Suprapubic skin (tissue), 4 donors: ENCODE results near the gene RTCA. TPM values are rescaled to one million over a fixed set of nuclear protein-coding genes. Genes with fewer than 3 reads are reported as not detected.

Experiments
- DNase-seq, 2 donors: peaks; one replicate each; pipeline ENCODE4 v3.0.0-alpha.2; 2019; ENCODE audit warnings: low spot score in 2 of 2
- H3K27ac ChIP-seq: fragments of 200-600 bp; sonication (generic); one replicate; pipeline ENCODE4 v1.5.1; 2019
- H3K27me3 ChIP-seq: fragments of 200-600 bp; sonication (generic); one replicate; pipeline ENCODE4 v1.5.1; 2019
- H3K36me3 ChIP-seq: fragments of 200-600 bp; sonication (generic); one replicate; pipeline ENCODE4 v1.5.1; 2019
- H3K4me1 ChIP-seq: fragments of 200-600 bp; sonication (generic); one replicate; pipeline ENCODE4 v1.5.1; 2019
- H3K4me3 ChIP-seq: fragments of 200-600 bp; sonication (generic); one replicate; pipeline ENCODE4 v1.5.1; 2019; ENCODE audit warnings: mild to moderate bottlenecking
- H3K9me3 ChIP-seq: fragments of 200-600 bp; sonication (generic); one replicate; pipeline ENCODE4 v1.5.1; 2019
- EP300 ChIP-seq: sonication (generic); formaldehyde crosslinking; IDR thresholded peaks from one replicate; pipeline ENCODE4 v1.6.1; 2017; ENCODE audit warnings: antibody characterized with exemption
- POLR2A ChIP-seq, 2 donors: fragments of 450-650 bp; IDR thresholded peaks; one replicate each; pipeline ENCODE4 v1.6.1; 2017; ENCODE audit warnings: antibody characterized with exemption in 2 of 2, mild to moderate bottlenecking in 2 of 2, moderate library complexity in 2 of 2
- POLR2AphosphoS5 ChIP-seq, 3 donors: sonication (generic); formaldehyde crosslinking; IDR thresholded peaks; one replicate each; pipeline ENCODE4 v1.6.1; 2017; ENCODE audit warnings: antibody characterized with exemption in 3 of 3
- WGBS: methylation state at CpG from one replicate; pipeline ENCODE4 v1.1.5; 2018; 5-methylcytosine and 5-hydroxymethylcytosine counted together
- total RNA-seq, 4 donors: library from RNA; depleted of rRNA; stranded (reverse); fragments of >200 nt; gene quantifications; one replicate each; pipeline ENCODE4 v1.1.0, GENCODE V29; 2016
- TF ChIP-seq, protein P1 (sequence below), 2 donors: fragments of 200-600 bp in 1 of 2; fragments of 450-650 bp in 1 of 2; sonication (generic) in 1 of 2; IDR thresholded peaks; one replicate each; pipeline ENCODE4 v1.5.1; 2016 to 2019; ENCODE audit warnings: antibody characterized with exemption in 2 of 2, mild to moderate bottlenecking in 1 of 2, moderate library complexity in 1 of 2

RTCA gene
- total RNA-seq, 4 donors from 2014 or later = 8.4 to 21.6 (median 14.5) TPM

DNA sequence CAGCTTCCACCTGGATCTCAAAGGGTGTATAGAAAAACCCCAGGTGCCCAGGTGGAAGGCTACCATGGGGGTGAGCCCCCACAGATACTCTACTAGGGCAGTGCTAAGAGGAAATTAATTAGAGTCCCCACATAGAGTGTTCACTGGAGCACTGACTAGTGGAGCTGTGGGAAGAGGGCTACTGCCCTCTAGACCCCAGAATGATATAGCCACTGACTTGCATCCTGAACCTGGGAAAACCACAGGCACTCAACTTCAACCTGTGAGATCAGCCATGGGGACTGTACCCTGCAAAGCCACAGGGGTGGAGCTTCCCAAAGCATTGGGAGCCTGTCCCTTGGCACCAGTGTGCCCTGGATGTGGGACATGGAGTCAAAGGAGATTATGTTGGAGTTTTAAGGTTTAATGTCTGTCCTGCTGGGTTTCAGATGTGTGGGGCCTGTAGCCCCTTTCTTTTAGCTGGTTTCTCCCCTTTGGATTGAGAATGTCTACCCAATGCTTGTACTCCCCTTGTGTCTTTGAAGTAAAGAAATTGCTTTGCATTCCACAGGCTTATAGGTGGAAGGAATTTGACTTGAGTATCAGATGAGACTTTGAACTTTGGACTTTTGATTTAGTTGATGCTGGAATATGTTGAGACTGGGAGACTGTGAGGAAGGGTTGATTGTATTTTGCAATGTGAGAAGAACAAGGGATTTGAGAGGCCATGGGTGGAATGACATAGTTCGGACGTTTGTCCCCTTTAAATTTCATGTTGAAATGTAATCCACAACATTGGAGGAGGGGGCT, 54.5 kb downstream of the RTCA start:
- Histone ChIP-seq H3K4me1 (no peaks in the 10 kb centered on the region), H3K9me3 (no peaks in the 10 kb centered on the region), H3K27me3 (no peaks in the 10 kb centered on the region), H3K36me3 (no peaks in the 10 kb centered on the region), H3K4me3 (no peak overlapping the region), H3K27ac (no peak overlapping the region)
- WGBS = 87% methylated on average over 2 of the region's 2 CpGs
- no peak for TF ChIP-seq POLR2AphosphoS5 (IDR thresholded peaks at IDR 0.05)
- TF ChIP-seq, protein P1, sequence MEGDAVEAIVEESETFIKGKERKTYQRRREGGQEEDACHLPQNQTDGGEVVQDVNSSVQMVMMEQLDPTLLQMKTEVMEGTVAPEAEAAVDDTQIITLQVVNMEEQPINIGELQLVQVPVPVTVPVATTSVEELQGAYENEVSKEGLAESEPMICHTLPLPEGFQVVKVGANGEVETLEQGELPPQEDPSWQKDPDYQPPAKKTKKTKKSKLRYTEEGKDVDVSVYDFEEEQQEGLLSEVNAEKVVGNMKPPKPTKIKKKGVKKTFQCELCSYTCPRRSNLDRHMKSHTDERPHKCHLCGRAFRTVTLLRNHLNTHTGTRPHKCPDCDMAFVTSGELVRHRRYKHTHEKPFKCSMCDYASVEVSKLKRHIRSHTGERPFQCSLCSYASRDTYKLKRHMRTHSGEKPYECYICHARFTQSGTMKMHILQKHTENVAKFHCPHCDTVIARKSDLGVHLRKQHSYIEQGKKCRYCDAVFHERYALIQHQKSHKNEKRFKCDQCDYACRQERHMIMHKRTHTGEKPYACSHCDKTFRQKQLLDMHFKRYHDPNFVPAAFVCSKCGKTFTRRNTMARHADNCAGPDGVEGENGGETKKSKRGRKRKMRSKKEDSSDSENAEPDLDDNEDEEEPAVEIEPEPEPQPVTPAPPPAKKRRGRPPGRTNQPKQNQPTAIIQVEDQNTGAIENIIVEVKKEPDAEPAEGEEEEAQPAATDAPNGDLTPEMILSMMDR (IDR thresholded peaks at IDR 0.05) = no peak
- no peak for TF ChIP-seq POLR2A (IDR thresholded peaks at IDR 0.05)
- no peak for TF ChIP-seq EP300
- DNase-seq = no peak

DNA sequence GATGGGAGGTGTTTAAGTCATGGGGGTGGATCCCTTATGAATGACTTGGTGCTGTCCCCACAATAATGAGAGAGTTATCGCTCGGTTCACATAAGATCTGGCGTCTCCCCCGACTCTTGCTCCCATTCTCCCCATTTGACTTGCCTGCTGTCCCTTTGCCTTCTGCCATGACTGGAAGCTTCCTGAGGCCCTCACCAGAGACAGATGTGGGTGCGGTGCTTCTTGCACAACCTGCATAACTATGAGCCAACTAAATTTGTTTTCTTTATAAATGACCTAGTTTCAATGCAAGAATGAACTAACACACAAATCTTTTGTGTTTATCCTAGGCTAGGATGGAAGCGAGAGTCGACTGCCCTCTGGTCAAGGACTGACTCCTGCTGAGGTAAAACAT, 55.1 kb downstream of the RTCA start:
- H3K9me3 ChIP-seq = no peaks in the 10 kb centered on the region
- no peak for DNase-seq
- no peaks in the 10 kb centered on the region for H3K36me3 ChIP-seq
- H3K4me1 ChIP-seq = no peaks in the 10 kb centered on the region
- no peak overlapping the region for H3K27ac ChIP-seq
- no peak overlapping the region for H3K4me3 ChIP-seq
- 92% methylated on average over 7 of the region's 7 CpGs for WGBS
- H3K27me3 ChIP-seq = no peaks in the 10 kb centered on the region
- TF ChIP-seq EP300 = no peak
- TF ChIP-seq POLR2AphosphoS5 (IDR thresholded peaks at IDR 0.05) = no peak
- no peak for TF ChIP-seq POLR2A (IDR thresholded peaks at IDR 0.05)
- TF ChIP-seq, protein P1 (IDR thresholded peaks at IDR 0.05) = no peak

DNA sequence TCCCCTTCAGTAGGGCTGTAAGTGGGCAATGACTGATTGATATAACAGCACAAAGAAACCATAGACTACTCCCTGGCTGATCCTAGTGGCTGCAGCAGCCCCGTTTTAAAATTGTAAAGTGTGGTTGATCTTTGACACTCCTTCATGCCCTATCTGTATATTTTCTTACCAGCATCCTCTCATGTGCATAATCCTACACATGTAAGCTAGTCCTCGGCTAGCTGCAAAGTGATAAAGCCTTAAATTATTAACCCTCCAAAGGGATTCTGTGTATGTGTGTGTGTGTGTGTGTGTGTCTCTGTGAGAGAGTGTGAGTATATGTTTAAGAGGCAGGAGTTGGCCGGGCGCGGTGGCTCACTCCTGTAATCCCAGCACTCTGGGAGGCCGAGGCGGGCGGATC, 55.5 kb downstream of the RTCA start:
- Histone ChIP-seq H3K27me3 (no peaks in the 10 kb centered on the region), H3K4me3 (no peak overlapping the region), H3K36me3 (no peaks in the 10 kb centered on the region), H3K4me1 (no peaks in the 10 kb centered on the region), H3K9me3 (no peaks in the 10 kb centered on the region), H3K27ac (no peak overlapping the region)
- TF ChIP-seq EP300 = no peak
- no peak for TF ChIP-seq POLR2A (IDR thresholded peaks at IDR 0.05)
- TF ChIP-seq, protein P1 (IDR thresholded peaks at IDR 0.05) = no peak
- TF ChIP-seq POLR2AphosphoS5 (IDR thresholded peaks at IDR 0.05) = no peak
- WGBS = 89% methylated on average over 8 of the region's 8 CpGs
- no peak for DNase-seq

DNA sequence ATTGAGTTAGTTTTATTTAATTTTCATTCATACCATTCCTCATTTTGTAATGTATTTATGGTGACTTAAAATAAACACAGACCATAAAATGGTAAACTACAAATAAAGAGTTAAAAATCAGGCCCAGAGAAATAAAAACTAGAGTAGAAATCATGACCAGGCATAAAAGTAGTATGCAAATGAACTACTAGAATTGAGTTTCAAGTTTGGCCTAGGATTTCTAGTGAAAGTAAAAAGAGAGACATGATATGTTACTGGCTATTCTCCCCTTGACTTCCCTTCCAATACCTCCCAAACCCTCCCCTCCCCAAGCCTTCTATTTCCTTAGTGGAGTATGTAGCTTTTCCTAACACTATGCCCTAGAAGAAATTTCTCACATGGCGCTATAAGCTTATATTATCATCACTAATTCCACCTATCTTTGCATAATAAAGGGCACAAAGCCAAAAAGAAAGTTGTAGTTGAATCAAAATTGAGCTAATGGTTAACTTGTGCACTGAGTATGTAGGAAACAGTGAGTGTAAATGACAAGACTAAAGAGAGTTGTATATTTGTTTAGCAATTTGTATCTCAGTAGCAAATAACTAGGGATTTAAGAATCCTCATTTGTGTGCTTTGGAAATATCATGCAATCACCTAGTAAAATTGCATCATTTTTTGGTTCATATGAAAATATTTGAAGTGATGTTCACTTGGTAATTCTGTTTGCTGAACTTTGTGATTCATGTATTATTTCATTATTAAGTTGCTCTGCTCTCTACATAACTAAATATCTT, 56.6 kb downstream of the RTCA start:
- Histone ChIP-seq H3K36me3 (no peaks in the 10 kb centered on the region), H3K27ac (no peak overlapping the region), H3K4me1 (no peaks in the 10 kb centered on the region), H3K9me3 (no peaks in the 10 kb centered on the region), H3K4me3 (no peak overlapping the region), H3K27me3 (no peaks in the 10 kb centered on the region)
- 88% methylated on average over 1 of the region's 1 CpG for WGBS
- TF ChIP-seq, protein P1 (IDR thresholded peaks at IDR 0.05) = no peak
- TF ChIP-seq EP300 (no peak), POLR2AphosphoS5 (IDR thresholded peaks at IDR 0.05) (no peak), POLR2A (IDR thresholded peaks at IDR 0.05) (no peak)
- no peak for DNase-seq

DNA sequence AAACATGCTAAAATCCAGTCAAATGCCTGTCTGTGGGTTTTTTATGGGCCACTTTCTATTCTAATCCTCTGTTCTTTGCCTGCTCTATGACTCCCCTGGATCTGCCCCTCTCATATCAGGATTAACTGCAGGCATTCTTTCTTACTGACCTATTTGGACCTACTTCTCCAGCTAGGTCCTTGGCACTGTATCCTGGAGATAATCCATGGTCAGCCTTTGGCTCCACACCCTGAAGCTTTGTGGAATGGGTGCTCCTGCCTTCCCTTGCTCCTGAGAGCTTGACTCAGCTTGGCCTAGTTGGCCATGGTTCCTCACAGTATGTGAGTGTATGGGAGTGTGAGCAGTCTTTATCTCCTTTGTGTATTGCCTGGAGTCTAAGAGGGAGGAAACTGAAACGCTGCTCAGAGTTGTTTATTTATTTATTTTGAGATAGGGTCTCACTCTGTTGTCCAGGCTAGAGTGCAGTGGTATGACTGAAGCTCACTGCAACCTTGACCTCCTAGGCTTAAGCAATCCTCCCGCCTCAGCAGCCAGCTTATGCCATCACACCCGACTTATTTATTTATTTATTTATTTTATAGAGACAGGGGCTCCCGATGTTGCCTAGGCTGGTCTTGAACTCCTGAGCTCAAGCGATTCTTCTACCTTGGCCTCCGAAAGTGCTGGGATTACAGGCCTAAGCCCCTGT, 57.5 kb downstream of the RTCA start:
- 93% methylated on average over 6 of the region's 6 CpGs for WGBS
- H3K36me3 ChIP-seq = no peaks in the 10 kb centered on the region
- H3K27ac ChIP-seq = no peak overlapping the region
- H3K9me3 ChIP-seq = no peaks in the 10 kb centered on the region
- H3K4me3 ChIP-seq = no peak overlapping the region
- H3K4me1 ChIP-seq = no peaks in the 10 kb centered on the region
- no peak for DNase-seq
- H3K27me3 ChIP-seq = no peaks in the 10 kb centered on the region
- TF ChIP-seq, protein P1 (IDR thresholded peaks at IDR 0.05) = no peak
- TF ChIP-seq POLR2A (IDR thresholded peaks at IDR 0.05) (no peak), POLR2AphosphoS5 (IDR thresholded peaks at IDR 0.05) (no peak), EP300 (no peak)
